ENCODE measurements around the gene STRA8. TPM values are rescaled to one million over a fixed set of nuclear protein-coding genes. Genes with fewer than 3 reads are reported as not detected.

STRA8 gene
- total RNA-seq, 4 donors from 2014 or later, result not detected

DNA sequence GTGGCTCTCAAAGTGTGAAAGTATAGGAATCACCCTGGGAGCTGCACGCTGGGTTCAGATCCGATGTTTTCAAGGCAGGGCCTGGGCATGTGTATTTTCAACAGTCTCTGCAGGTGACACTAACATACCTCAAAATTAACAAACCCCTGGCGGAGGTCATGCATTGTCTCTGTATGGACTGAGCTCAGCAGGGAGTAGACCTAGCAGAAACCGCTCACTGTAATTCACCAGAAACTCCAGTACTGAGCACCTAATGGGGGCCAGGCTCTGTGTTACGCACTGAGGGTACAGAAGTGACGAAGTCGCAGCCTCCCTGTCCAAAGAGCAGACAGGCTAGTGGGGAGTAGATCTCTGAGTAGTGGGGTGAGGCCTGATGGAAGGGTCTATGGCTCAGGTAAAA, 5.6 kb downstream of the STRA8 start:
- in situ Hi-C loops (cut with MboI; ENCODE audit: low sequenced_read_pairs in 4 of 4), result loop anchor here in 1 of 4 donors (25.0 kb wide), 1 partner anchor 1102 kb away; the partner anchor contains the start of gene LRGUK
- TF ChIP-seq, protein P1, sequence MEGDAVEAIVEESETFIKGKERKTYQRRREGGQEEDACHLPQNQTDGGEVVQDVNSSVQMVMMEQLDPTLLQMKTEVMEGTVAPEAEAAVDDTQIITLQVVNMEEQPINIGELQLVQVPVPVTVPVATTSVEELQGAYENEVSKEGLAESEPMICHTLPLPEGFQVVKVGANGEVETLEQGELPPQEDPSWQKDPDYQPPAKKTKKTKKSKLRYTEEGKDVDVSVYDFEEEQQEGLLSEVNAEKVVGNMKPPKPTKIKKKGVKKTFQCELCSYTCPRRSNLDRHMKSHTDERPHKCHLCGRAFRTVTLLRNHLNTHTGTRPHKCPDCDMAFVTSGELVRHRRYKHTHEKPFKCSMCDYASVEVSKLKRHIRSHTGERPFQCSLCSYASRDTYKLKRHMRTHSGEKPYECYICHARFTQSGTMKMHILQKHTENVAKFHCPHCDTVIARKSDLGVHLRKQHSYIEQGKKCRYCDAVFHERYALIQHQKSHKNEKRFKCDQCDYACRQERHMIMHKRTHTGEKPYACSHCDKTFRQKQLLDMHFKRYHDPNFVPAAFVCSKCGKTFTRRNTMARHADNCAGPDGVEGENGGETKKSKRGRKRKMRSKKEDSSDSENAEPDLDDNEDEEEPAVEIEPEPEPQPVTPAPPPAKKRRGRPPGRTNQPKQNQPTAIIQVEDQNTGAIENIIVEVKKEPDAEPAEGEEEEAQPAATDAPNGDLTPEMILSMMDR (IDR thresholded peaks at IDR 0.05 in 4 of 5, conservative IDR thresholded peaks at IDR 0.05 in 1 of 5), result no peak
- TF ChIP-seq POLR2A (IDR thresholded peaks at IDR 0.05), result no peak
- Histone ChIP-seq H3K27me3 (no peaks in the 10 kb centered on the region), H3K4me1 (no peaks in the 10 kb centered on the region), H3K4me3 (no peak overlapping the region), H3K9me3 (no peaks in the 10 kb centered on the region), H3K36me3 (no peaks in the 10 kb centered on the region), H3K27ac (no peak overlapping the region)
- ATAC-seq (no peak), DNase-seq (no peak)
- intact Hi-C loops (cut with DNase I; ENCODE audit: low total_unique reads), result no loop called here

DNA sequence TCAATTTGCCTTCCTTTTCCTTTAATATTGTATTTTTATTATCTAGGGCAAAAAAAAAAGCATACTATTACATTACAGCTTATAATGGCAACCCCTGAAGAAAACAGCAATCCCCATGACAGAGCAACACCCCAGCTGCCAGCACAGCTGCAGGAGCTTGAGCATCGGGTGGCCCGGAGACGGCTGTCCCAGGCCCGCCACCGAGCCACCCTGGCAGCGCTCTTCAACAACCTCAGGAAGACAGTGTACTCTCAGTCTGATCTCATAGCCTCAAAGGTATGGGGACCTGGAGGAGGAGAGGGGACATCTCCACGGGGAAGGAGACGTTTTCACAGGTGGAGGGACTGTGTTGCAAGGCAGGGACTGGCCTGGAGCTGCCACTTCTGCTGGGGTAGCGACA, 6.8 kb downstream of the STRA8 start:
- H3K36me3 ChIP-seq, result no peaks in the 10 kb centered on the region
- H3K27me3 ChIP-seq, result no peaks in the 10 kb centered on the region
- intact Hi-C loops (cut with DNase I; ENCODE audit: low total_unique reads), result no loop called here
- in situ Hi-C loops (cut with MboI; ENCODE audit: low sequenced_read_pairs in 4 of 4), result loop anchor here in 1 of 4 donors (25.0 kb wide), 1 partner anchor 1103 kb away; the partner anchor contains the start of gene LRGUK
- TF ChIP-seq, protein P1 (IDR thresholded peaks at IDR 0.05 in 4 of 5, conservative IDR thresholded peaks at IDR 0.05 in 1 of 5), result no peak
- no peak for TF ChIP-seq POLR2A (IDR thresholded peaks at IDR 0.05)
- no peak overlapping the region for H3K27ac ChIP-seq
- H3K9me3 ChIP-seq, result no peaks in the 10 kb centered on the region
- DNase-seq (no peak), ATAC-seq (no peak)
- no peak overlapping the region for H3K4me3 ChIP-seq
- no peaks in the 10 kb centered on the region for H3K4me1 ChIP-seq

DNA sequence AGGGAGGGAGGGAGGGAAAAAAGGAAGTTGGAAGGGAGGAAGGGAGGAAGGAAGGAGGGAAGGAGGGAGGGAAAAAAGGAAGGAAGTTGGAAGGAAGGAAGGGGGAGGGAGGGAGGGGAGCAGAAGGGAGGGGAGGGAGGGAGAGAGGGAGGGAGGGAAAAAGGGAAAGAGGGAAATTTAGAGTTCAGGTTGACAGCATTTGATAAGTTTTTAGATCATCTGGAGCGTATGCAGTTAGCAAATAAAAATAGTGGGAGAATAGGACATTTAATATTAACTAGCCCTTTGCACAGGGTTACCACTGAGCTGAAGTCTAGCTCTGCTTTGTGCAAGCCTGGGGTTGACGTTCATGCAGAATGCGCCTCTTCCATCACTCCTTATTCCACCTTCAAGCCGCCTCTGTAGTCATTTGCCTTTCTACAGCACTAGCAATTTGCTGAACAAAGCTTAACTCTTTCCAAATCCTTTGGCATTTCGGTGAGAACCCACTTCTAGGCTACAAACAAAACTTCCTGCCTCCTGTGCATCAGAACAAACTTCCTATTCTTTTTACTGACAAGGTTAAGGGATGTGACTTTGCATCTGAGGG, 8.6 kb downstream of the STRA8 start:
- TF ChIP-seq, protein P1 (IDR thresholded peaks at IDR 0.05 in 4 of 5, conservative IDR thresholded peaks at IDR 0.05 in 1 of 5), result no peak
- no peak for TF ChIP-seq POLR2A (IDR thresholded peaks at IDR 0.05)
- ATAC-seq (no peak), DNase-seq (no peak)
- Histone ChIP-seq H3K9me3 (no peaks in the 10 kb centered on the region), H3K27ac (no peak overlapping the region), H3K36me3 (no peaks in the 10 kb centered on the region), H3K4me3 (no peak overlapping the region), H3K27me3 (no peaks in the 10 kb centered on the region), H3K4me1 (no peaks in the 10 kb centered on the region)
- in situ Hi-C loops (cut with MboI; ENCODE audit: low sequenced_read_pairs in 4 of 4), result loop anchor here in 1 of 4 donors (25.0 kb wide), 1 partner anchor 1105 kb away; the partner anchor contains the start of gene LRGUK
- intact Hi-C loops (cut with DNase I; ENCODE audit: low total_unique reads), result no loop called here

DNA sequence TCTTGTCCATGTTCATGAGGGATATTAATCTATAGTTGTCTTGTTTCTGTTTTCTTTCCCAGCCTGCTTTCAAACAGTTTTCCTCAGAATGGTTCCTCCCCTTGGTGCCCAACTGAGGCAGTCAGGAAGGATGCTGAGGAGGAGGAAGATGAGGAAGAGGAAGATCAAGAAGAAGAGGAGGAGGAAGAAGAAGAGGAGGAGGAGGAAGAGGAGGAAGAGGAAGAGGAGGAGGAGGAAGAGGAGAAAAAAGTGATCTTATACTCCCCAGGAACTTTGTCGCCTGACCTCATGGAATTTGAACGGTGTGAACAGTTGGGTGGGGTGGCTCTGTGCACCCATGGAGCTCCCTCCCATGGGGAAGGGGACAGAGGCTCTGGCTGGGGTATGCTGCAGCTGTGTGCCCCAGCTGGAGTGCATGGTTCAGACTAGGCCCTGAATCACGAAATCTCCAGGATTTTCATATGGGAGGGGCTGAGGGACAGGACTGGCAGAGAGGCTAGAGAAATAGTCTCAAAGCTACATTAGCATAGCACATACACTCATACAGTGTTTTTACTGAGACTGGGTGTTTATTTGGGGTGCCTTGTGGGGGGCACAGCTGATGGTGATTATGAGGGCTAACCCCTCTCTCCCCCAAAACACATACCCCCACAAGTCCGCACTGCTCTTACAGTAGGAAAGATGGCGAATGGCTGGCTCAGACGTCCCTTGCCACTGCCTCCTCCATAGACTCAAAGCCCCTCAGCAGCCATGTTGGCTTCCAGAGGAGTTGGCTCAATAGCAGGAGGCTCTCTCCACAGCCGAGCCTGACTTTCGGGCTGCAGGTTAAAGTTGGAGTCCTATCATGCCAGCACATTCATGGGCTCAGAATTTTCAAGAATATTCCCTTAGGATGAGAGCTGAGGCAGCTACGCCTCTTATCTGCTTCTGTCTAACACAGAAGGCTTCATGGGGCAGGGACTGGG, 11.9 kb downstream of the STRA8 start:
- TF ChIP-seq POLR2A (IDR thresholded peaks at IDR 0.05), result no peak
- TF ChIP-seq, protein P1 (IDR thresholded peaks at IDR 0.05 in 4 of 5, conservative IDR thresholded peaks at IDR 0.05 in 1 of 5), result no peak
- Histone ChIP-seq H3K36me3 (no peaks in the 10 kb centered on the region), H3K27me3 (no peaks in the 10 kb centered on the region), H3K9me3 (no peaks in the 10 kb centered on the region), H3K27ac (no peak overlapping the region), H3K4me1 (no peaks in the 10 kb centered on the region), H3K4me3 (no peak overlapping the region)
- ATAC-seq (no peak), DNase-seq (no peak)
- intact Hi-C loops (cut with DNase I; ENCODE audit: low total_unique reads) (no loop called here), in situ Hi-C loops (cut with MboI; ENCODE audit: low sequenced_read_pairs in 4 of 4) (loop anchor here in 1 of 4 donors (25.0 kb wide), 1 partner anchor 1108 kb away; the partner anchor contains the start of gene LRGUK)
